Activated CD4-positive, alpha-beta T cell treated with anti-CD3 and anti-CD28 coated beads, Interleukin-2, Interleukin-6, amounts not matched to agents 100 ng/mL and 50 ng/mL, durations not matched to agents 16 hours and 8 hours (primary cell): ENCODE measurements around the gene PER1.
A peak's percentile ranks its signal among the peaks of the same experiment; 100 is the strongest.
"Not testable (repeated sequence)": the region's sequence is repeated elsewhere in the genome, so short reads cannot be mapped to it uniquely, and the experiment has no call there.

Source experiments
- DNase-seq: peaks from one replicate; pipeline ENCODE4 v3.0.0-alpha.2; 2020

The PER1 gene

DNA sequence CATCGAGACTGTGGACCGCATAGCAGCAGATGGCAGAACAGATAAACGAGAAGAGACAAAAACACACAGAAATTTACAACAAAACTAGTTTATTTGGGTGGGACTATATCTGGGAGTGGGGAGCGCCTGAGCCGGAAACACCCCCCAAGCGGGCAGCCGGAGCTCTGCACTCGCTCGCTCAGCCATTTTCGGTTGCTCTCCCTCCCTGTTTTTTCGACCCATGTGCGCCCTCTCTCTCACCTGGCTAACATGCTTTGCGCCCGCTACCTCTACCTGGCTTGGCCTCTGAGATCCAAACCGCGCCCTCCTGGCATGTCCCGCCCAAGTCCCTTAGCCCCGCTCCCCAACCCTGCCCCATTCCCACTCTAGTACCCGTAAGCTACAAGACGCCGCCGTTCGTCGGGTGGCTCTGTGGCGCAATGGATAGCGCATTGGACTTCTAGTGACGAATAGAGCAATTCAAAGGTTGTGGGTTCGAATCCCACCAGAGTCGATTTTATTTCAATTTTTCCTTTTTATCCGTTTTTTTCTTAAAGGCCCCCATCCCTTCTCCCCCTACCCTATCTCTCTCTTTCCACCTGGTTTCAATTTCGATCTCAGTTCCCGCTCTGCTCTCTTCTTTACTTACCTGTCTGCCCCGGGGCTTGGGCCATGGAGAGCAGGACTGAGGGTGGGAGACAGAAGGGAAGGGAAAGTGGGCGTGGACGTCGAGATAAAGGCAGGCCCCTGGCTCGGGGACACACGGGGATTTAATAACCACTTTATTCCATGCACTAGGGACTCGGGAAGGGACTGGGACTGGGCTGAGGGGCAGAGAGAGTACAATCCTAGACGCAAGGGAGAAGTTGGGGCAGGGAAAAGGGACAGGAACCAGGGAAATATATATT is 31.4 kb downstream of the PER1 start:
- peak; percentile 92 for DNase-seq

DNA sequence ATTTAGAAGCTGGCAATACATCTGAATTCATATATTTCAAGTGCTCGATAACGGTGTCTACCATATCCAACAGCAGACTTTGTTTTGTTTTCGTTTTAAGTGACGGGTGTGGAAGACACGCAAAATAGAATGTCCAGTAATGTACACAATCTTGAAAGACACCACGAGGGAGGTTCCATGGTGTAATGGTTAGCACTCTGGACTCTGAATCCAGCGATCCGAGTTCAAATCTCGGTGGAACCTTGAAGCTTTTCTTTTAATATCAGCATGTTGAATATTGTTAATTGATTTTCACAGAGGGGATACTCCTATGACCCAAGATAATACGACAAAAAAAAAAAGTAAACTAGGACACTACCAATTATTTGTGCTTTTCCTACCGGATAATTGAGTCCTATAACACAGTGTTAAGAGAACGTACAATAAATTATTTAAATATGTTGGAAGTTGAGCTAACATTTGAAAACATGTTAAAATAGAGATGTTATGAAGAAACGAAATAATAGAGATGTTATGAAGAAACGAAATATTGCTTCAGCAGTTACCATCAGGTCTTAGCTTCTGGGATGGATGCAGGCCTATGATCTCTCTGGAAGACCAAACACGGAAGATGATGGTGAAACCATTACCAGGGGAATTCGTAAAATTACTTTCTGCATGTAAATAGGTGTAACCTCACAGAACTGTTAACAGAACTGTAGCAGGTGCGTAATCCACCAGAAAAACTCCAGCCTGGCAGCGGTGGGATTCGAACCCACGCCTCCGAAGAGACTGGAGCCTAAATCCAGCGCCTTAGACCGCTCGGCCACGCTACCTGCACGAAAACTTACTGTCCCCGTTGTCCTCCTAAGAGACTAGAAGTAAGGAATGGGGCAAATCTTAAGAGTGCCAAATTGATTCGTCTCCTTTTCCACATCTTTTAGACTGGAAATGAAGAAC is 32.4 kb downstream of the PER1 start:
- DNase-seq = peak; percentile 95

DNA sequence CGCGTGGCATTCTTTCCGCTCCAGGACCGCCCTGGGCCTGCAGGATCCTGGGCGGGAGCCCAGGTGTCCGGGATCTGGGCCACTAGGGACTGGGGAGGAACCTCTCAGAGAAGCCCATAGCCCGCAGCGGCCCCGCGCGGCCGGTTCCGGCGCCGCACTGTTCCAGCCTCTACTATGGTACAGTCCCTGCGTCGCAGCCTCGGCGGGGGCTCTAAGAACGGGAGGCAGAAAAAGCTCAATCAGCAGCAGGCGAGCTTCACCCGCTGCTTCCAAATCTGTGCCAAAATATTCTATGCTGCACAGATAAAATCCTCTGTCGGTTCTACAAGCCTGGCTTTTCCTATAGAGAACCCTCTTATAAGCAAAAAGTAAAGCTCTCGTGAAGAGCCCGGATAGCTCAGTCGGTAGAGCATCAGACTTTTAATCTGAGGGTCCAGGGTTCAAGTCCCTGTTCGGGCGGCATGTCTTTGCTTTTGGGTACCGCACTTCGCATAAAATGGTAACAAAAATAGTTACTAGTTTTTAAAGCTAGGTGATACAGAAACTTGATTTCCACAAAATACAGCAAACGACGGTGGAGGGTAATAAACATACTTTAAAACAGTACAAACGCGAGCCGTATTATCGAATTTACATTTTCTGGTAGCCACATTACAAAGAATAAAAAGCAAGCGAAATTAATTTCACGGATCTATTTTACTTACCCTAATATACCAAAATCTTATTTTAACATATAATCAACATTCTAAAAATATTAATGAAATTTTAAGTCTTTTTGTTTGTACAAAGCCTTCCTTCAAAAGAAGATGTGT is 33.2 kb downstream of the PER1 start:
- peak; percentile 92 for DNase-seq

DNA sequence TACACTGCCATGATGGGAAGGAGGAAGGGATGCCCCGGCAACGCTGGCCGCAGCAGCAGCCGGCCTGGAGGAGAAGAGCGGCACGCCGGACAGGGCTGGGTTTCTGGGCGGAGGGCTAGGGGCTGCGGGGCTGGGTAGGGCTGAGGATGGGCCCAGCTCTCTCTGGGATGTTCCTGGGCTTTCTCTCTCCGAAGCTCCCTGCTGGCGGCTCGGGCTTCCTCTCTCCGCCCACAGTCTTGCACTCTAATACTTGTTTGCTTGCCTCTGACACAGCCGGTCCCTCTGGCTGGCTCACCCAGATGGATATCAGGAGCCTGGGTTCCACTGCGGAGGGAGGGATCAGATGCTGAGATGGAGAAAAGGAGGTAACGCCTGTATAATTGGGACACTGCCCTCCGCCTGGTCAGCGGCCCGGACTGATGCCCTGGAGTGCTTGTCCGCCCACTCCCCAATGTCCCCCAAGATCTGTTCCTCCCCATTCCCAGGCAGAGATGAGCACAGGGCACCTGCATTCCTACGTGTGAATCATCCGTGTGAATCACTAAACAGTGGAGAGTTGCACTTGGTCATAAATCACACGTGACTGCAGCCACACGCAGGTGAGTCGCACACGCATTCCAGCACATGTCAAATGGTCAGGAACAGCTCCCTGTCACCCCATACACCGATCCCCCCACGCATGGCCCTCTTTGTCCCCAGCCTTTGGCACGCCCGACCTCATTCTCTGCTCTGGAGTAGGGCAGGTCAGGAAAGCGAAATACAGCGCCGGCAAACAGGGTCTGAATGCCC is 34.0 kb downstream of the PER1 start, which contains the start of gene ALOXE3:
Gene ALOXE3 (minus strand): TSS at position 535 of the 789 bp plus-strand sequence. CDS start 524 bp downstream, at position 11.
- DNase-seq = peak; percentile 18

DNA sequence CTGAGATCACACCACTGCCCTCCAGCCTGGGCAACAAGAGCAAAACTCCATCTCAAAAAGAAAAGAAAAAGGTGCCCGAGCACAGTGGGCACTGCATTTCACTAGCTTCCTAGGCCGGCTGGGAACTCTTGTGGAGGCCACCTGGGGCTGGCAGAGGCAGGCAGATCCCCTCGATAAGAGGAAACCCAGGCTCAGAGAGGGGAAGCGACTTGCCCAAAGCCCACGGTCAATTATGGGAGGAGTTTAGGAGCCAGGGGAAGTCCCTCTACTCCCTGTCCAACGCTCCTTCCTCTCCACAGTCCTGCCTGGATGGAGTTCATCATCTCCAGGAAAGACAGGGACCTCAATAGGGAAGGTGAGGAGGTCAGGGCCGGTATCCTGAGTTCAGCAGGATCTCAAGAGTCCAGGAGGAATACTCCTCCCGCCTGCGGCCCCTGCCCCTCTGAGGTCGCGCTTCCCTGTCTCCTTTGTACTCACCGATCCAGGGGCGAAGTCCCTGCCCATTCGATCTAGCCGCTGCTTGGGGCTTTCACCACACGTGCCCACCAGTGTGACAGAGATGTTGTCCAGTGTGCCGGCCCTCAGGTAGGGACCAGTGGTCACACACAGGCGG is 34.7 kb downstream of the PER1 start:
- DNase-seq = no peak

DNA sequence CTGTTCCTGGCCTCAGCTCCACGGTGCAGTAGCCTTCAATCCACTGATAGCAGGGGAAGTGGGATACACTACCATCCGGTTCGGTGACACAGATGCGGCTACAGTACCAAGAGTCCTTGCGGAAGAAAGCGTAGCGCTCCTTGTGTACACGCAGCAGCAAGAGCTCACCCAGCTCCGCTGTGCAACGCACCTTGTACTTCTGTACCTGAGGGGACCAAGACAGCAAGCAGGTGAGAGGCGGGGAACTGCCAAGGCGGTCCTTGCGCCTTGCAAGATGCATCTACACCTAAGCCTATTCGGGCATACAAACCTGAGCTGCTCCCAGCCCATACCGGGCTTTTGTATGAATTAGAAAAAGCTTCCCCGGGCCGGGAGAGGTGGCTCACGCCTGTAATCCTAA is 35.4 kb downstream of the PER1 start:
- DNase-seq = no peak

DNA sequence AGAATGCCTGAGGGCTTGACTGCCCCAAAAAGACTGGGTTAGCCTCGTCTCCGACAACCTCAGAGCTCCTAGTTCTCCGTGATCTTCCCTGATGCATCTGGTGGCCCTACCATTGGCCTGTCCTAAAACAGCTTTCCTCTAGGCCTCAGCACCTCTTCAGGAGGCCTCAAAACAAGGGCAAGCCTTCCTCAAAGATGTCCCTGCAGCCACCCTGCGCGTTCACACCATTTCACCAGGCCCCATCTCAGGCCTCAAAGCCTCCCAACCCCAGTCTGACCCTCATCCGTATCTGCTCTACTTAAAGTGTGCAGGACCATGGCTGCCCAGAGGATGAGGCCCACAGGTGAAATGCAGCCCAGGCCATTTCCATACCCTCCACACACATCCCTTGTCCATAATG is 41.3 kb downstream of the PER1 start:
- DNase-seq = no peak

DNA sequence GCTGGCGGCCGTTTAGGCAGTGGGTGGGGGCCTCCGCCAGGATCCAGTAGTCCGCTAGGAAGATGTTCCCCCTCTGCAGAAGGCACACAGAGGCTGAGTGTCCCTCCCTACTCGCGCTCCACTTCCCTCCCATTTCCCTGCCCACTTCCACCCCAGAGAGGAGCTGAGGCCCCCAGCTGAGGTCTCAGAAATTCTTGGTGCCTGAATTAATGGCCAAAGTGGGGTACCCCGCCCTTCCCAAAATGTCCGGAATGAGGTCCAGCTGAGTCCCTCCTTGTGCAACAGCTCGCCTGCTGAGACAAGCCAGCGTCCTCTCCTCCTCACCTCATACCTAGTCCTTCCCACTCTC is 41.8 kb downstream of the PER1 start:
- no peak for DNase-seq

DNA sequence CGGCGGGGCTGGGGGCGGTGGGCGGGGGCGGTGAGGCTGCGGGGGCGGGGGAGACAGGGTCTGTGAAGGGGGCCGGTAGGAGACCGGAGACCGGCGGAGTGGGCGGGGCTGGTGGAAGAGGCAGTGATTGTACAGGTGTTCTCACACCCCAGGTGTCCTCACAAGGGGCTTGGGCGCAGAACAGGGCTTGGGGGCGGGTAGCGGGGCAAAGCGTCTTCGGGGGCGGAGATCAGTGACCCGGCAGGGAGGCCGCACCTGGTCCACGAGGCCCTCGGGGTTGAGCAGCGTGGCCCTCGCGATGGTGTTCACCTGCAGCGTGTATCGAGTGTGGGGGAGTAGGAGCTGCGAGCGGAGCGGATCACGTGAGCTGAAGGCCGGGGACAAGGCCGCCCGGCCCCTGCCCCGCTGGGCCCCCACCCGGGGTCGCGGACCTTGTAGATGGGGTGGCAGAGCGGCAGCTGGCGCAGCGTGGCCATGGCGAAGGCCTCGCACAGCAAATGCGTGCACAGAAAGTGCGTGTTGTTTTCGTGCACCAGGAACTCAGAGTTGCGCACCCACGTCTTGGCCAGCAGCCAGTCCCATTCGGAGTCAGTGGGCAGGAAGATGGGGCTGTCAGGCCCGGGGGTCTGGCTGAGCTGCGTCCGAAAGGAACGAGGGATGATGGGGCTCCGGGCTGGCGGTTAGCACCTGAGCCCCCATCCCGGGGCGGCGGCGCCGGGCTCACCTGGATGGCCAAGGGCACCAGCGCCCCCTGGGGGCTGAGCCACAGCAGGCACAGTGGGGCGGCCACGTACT is 42.3 kb downstream of the PER1 start:
- DNase-seq = peak; percentile 82

DNA sequence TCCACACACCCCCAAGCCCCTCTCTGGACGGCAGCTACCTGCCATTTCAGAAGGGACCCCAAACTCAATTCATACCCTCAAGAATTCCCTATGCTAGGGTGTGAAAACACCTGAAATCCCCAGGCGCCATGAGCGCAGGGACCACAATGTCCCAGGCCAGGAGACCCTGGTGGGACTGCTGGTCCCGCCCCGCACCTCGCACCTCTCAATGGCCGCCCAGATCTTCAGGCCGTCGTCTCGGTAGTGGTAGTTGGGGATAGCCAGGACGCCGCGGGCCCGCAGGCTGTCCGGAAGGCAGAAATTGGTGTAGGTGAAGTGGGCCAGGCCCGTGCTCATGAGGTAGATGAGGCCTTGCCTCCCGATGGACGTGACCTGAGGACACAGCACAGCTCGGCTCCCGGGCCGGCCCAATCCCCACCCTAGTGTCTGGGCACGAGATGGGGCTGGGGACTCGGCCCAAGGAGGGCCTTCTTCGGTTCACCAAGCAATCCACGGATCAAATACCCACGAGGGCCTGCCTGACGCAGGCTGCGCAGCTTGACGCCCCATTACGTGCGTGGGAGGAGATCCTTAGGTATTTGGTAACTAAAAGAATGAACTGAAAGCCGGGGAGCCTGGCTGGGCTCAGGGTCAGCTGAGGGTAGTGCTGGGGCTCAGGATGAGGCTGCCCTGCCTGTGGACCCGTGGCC is 43.1 kb downstream of the PER1 start:
- no peak for DNase-seq

DNA sequence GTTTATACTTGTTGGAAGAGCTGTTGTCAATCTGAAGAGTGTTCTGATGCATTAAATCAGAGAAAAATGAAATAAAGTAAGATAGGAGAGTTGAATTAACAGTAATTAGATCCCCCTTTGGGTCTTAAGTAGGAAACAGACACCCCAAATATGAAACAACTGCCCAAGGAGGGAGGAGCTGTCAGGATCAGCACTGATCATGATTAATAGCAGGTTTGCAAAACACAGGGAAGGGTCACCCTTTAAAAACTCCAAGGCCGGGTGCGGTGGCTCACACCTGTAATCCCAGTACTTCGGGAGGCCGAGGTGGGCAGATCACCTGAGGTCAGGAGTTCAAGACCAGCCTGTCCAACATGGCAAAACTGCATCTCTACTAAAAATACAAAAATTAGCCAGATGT is 45.2 kb downstream of the PER1 start:
- not testable (repeated sequence) for DNase-seq

DNA sequence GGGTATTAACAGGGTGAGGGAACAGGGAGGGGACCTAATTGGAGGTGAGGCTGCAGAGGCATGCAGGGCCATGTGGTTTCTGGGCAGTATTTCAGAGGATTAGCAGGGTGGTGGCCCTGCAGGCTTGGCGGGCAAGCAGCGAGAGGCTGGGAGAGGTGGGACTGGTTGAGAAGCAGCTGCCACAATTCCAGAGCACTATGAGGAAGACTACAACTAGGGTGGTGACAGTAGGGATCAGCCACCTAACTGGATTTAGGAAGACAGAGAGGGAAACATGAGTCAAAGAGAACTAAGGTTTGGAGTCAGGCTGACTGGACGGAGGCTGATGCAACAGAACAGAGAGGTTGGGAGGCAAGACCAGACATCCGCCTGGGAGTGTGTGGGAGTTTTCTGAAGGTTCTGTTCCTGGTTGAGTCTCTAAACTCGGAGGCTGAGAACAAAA is 46.2 kb downstream of the PER1 start:
- no peak for DNase-seq

DNA sequence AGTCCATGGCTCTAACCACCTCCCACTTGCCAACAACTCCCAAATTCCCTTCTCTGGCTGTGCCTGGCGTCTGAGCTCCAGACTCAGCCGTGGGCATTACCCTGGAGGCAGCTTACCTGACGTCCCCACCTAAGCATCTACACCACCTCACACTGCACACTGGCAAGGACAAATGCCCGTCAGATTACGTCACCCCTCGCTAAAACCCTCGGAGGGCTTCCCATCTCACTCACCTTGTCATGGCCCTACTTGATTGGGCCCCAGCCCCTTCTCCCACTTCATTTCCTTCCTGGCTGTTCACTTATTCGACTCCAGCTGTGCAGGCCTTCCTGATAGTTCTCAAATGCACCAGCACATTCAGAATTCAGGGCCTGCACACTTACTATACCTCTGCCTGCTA is 47.3 kb downstream of the PER1 start:
- DNase-seq = no peak

DNA sequence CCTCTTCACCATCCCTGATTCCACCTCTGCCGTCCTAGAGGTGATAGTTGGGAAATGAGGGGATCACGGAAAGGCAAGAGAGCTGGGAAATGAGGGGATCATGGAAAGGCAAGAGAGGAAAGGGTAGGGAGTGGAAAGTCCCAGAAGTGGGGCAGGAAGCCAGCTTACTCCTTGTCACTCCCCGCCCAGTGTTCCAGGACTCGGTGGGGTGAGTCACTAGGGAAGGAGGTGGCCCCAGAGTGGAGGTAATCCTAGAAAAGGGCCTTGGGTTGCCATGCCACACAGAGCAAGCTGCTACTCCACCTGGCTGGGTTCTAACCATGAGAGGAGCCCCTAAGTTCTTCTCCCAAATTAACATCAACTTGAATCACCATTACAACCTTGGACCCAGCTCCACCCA is 48.7 kb downstream of the PER1 start:
- no peak for DNase-seq

DNA sequence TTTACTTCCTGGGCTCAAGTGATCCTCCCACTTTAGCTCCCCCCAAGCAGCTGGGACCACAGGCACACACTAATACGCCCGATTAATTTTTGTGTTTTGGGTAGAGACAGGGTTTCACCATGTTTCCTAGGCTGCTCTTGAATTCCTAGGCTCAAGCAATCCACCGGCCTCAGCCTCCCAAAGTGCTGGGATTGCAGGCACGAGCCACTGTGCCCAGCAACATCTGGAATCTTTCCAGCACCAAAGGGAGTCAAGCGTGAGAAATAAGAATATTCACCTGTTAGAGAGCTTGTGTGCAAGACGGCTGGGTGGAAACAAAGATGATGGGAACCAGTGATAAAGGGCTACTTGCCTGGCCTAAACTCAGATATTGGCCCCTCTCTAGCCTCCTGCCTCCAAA is 50.5 kb downstream of the PER1 start:
- DNase-seq = no peak

DNA sequence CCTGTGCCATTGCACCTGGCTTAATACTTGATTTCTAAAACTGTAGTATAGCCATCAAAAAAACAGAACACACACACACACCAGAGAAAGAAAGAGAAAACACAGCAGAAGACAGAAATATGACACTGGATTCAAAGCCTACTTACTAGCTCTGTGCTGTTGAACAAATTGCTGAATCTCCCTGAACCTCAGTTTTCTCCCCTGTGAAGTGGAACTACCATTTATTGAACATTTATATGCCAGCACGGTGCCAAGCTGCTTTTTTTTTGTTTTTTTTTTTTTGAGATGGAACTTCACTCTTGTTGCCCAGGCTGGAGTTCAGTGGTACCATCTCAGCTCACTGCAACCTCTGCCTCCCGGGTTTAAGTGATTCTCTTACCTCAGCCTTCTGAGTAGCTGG is 51.4 kb downstream of the PER1 start:
- DNase-seq = no peak

DNA sequence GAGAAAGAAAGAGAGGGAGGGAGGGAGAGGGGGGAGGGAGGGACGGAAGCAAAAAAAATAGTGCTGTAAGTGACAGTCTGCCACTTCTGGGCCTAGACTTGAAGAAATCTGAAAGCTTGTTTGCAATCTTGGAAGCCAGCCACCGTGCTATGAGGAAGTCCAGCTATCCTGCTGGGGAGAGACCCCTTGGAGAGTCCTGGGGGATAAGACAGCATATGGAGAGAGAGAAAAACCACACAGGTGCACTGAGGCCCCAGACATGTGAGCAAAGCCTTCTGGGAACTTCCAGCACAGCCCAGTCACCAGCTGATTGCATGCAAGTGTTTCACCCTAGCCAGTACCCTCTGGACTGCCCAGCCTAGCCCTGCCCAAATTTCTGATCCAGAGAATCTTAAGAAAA is 52.1 kb downstream of the PER1 start:
- DNase-seq = no peak

DNA sequence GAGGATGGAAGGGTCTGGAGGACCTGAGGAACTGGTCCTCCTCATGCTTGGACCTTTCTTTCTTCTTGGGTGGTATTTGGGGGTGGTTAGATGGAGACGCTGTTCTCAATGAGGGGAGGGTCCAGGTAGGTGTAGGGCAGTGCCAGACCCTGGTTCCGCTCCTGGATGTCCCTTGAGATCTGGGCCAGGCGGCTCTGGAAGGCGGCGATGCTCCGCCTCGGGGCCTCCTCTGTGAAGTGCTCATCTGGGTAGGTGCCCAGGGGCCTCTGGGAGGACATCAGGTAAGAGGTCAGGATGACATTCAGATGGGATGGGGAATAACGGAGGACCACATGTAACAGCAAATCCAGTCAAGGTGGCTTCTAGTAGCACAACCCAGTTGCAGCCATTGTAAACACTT is 55.7 kb downstream of the PER1 start:
- DNase-seq = no peak

DNA sequence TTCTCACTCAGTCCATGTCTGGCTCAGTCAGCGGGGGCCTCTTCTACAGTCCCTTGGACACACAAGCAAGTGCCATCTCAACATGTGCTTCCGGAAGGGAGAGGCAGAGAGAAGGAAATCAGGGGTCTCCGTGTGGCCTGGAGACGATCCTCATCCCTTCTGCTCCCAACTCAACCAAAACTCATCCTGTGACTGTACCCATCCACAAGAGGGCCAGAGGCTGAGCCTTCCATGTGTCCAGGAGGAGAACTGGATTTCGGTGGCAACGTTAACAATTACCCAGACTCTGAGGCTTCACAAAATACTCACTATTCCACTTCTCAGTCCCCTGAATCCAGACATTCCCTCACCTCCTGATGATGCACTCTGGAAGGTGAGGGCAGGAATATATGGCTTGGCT is 56.8 kb downstream of the PER1 start:
- no peak for DNase-seq

DNA sequence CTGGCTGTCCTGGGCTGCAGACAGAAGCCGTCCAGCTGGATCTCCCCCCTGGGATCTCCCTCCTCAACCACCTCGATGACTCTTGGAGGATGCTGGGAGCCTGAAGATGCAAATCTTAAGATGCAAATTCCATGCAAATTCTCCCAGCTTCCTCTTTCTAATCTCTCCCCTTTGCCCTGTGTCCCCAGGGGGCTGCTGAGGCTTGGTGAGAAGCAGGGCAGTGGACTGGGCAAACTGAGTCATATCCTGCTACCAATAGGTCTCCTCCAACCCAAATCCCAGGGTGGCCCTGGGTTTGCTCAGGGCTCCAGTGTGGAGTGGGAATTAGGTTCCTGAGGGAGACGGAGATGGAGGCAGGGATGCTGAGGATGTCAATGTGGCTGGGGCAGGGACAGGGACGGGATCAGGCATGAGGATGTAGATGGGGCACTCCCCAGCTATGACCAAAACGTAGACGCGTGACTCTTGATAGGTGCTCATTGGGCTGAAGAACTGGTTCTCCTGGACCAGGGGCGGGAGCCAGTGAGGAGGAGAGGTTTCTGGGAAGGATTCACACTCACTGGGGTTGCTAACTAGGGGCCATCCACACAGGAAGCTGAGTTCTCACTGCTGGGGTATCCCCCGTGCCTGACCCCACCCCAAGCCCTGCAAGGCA is 61.0 kb downstream of the PER1 start:
- DNase-seq = no peak
